ENCODE measurements around the gene ALOXE3. TPM values are rescaled to one million over a fixed set of nuclear protein-coding genes. Genes with fewer than 3 reads are reported as not detected.

The ALOXE3 gene
- total and polyA plus RNA-seq, 4 donors: 0.12 to 0.68 (median 0.28) TPM; not detected in 1

DNA sequence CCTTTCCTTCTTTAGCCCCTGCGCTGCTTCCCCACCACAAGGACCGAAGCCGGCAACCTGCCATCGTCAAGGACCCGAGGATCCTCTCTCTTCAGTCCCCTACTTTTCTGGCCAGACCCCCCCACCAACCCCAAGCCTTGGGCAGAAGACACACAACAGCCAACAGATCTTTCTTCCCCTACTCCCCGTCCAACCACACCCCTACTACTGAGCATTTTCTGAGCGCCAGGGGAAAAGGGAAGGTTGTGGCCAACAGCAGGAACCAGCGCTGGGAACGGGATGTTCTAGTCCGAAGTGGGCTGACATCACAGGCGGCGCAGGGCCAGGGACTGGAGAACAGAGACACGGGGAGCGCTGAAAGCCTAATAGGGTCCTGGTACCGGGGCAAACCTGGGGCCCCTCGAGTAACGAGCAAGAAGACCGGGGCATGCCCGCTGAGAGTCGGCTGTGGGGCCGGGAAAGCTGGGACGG, 33.4 kb upstream of the ALOXE3 start:
- H3K27me3 ChIP-seq (ENCODE audit: control insufficient read depth in 3 of 3, insufficient read depth in 3 of 3, low read length in 2 of 3): no peaks in the 10 kb centered on the region
- TF ChIP-seq, protein P1, sequence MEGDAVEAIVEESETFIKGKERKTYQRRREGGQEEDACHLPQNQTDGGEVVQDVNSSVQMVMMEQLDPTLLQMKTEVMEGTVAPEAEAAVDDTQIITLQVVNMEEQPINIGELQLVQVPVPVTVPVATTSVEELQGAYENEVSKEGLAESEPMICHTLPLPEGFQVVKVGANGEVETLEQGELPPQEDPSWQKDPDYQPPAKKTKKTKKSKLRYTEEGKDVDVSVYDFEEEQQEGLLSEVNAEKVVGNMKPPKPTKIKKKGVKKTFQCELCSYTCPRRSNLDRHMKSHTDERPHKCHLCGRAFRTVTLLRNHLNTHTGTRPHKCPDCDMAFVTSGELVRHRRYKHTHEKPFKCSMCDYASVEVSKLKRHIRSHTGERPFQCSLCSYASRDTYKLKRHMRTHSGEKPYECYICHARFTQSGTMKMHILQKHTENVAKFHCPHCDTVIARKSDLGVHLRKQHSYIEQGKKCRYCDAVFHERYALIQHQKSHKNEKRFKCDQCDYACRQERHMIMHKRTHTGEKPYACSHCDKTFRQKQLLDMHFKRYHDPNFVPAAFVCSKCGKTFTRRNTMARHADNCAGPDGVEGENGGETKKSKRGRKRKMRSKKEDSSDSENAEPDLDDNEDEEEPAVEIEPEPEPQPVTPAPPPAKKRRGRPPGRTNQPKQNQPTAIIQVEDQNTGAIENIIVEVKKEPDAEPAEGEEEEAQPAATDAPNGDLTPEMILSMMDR (IDR thresholded peaks at IDR 0.05; ENCODE audit: control extremely low read depth, extremely low read depth): no peak
- WGBS, 2 donors: 1 to 2% methylated on average over 22 of the region's 22 CpGs
- peaks cover 5 to 54% (median 29%) of the 10 kb centered on the region in 5 donors for H3K4me1 ChIP-seq (ENCODE audit: control insufficient read depth in 5 of 5, insufficient read depth in 5 of 5, low read length in 5 of 5)
- peak overlapping the region; percentile 95 to 97 for H3K9ac ChIP-seq (ENCODE audit: insufficient read depth in 1 of 2, low read length in 2 of 2)
- peak overlapping the region; percentile 77 for H3K4me3 ChIP-seq
- peak; percentile 3 for ATAC-seq (ENCODE audit: insufficient read depth, low FRiP score)
- peak; percentile 83 to 87 (median 83) for DNase-seq
- H3K9me3 ChIP-seq (ENCODE audit: control insufficient read depth in 4 of 4, insufficient read depth in 3 of 4, low read length in 3 of 4): no peaks in the 10 kb centered on the region
- H3K27ac ChIP-seq (ENCODE audit: low read depth in 1 of 2, low read length in 1 of 2): peak overlapping the region; percentile 98 to 99
- peaks cover 23 to 39% (median 31%) of the 10 kb centered on the region in 4 donors for H3K36me3 ChIP-seq (ENCODE audit: control insufficient read depth in 4 of 4, insufficient read depth in 4 of 4, low read length in 4 of 4)

- peaks cover 5 to 54% (median 29%) of the 10 kb centered on the region in 5 donors for H3K4me1 ChIP-seq (ENCODE audit: control insufficient read depth in 5 of 5, insufficient read depth in 5 of 5, low read length in 5 of 5)
- H3K9ac ChIP-seq (ENCODE audit: insufficient read depth in 1 of 2, low read length in 2 of 2): peak overlapping the region; percentile 95 to 97
- no peaks in the 10 kb centered on the region for H3K27me3 ChIP-seq (ENCODE audit: control insufficient read depth in 3 of 3, insufficient read depth in 3 of 3, low read length in 2 of 3)
- peak overlapping the region; percentile 98 to 99 for H3K27ac ChIP-seq (ENCODE audit: low read depth in 1 of 2, low read length in 1 of 2)
- peaks cover 28 to 44% (median 34%) of the 10 kb centered on the region in 4 donors for H3K36me3 ChIP-seq (ENCODE audit: control insufficient read depth in 4 of 4, insufficient read depth in 4 of 4, low read length in 4 of 4)
- TF ChIP-seq, protein P1 (IDR thresholded peaks at IDR 0.05; ENCODE audit: control extremely low read depth, extremely low read depth): no peak
- 1 to 3% methylated on average over 35 to 38 of the region's 38 CpGs for WGBS, 2 donors
- DNase-seq: peak; percentile 93 to 96 (median 96)
- no peaks in the 10 kb centered on the region for H3K9me3 ChIP-seq (ENCODE audit: control insufficient read depth in 4 of 4, insufficient read depth in 3 of 4, low read length in 3 of 4)
- ATAC-seq (ENCODE audit: insufficient read depth, low FRiP score): peak; percentile 51
- peak overlapping the region; percentile 77 for H3K4me3 ChIP-seq
Measured at GRCh38 chr17:8151120-8151640, 32.9 kb upstream of the ALOXE3 start.

DNA sequence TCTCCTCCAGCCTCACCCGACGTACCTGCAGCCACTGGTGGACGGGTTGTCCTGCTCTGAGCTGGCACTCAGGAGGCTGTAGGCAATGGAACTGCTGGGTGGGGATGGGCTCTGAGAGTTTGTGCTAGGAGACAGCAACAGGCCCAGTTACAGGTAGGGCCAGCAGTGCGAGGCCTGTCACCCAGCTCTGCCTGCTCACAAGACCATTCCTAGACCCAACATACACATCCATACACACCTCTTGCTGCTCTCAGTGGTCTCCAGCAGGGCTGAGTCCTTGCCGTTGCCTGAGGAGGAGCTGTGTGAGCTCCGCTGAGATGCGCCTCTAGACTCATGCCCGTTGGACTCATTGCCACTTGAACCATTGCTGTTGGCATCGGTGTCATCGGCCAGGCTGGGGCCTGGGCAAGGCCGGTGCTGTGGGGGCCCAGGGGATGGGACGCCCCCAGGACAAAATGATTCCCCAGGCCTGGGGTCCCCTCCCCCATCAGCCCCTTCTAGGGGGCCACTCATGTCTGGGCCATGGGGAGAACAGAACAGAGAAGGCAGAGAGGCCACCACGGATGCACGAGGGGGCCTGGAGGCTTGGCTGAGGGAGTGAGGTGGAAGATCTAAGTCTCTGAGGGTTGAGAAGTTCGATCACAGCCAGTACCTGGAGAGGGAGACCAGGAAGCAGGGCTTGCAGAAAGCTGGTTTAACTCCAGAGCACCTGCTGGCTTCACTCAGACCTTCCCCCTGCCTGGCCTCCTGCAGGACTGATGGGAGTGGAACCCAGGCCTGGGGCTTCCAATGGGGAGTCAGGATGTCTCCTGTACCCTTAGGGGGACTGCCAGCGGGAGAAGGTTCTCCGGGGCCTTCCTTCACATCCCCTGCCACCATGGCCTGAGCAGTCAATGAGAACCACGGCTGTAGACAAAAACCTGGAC, 32.1 kb upstream of the ALOXE3 start:
- H3K36me3 ChIP-seq (ENCODE audit: control insufficient read depth in 4 of 4, insufficient read depth in 4 of 4, low read length in 4 of 4): peaks cover 32 to 51% (median 38%) of the 10 kb centered on the region in 4 donors
- TF ChIP-seq, protein P1 (IDR thresholded peaks at IDR 0.05; ENCODE audit: control extremely low read depth, extremely low read depth): no peak
- peak overlapping the region; percentile 77 for H3K4me3 ChIP-seq
- WGBS, 2 donors: 73 to 79% methylated on average over 18 of the region's 18 CpGs
- DNase-seq (no peak), ATAC-seq (ENCODE audit: insufficient read depth, low FRiP score) (no peak)
- peaks cover 5 to 48% (median 26%) of the 10 kb centered on the region in 5 donors for H3K4me1 ChIP-seq (ENCODE audit: control insufficient read depth in 5 of 5, insufficient read depth in 5 of 5, low read length in 5 of 5)
- peak overlapping the region; percentile 77 to 99 for H3K27ac ChIP-seq (ENCODE audit: low read depth in 1 of 2, low read length in 1 of 2)
- H3K9ac ChIP-seq (ENCODE audit: insufficient read depth in 1 of 2, low read length in 2 of 2): peak overlapping the region in 1 of 2 donors; percentile 2
- no peaks in the 10 kb centered on the region for H3K27me3 ChIP-seq (ENCODE audit: control insufficient read depth in 3 of 3, insufficient read depth in 3 of 3, low read length in 2 of 3)
- no peaks in the 10 kb centered on the region for H3K9me3 ChIP-seq (ENCODE audit: control insufficient read depth in 4 of 4, insufficient read depth in 3 of 4, low read length in 3 of 4)

Measured in lung (tissue), 12 donors.